ENCODE measurements around the gene CCDC57.

Gene CCDC57

GRCh38 chr17:82241926-82242697 lies 29.5 kb upstream of the CCDC57 start:
- Histone ChIP-seq H3K4me1 (ENCODE audit: control extremely low read depth in 1 of 4, control insufficient read depth in 4 of 4, insufficient read depth in 4 of 4, low read length in 3 of 4) (peaks cover 0 to 68% (median 63%) of the 10 kb centered on the region in 4 experiments), H3K36me3 (ENCODE audit: control insufficient read depth in 4 of 4, insufficient read depth in 4 of 4, low read length in 3 of 4) (peaks cover 6 to 77% (median 49%) of the 10 kb centered on the region in 4 experiments), H3K4me3 (ENCODE audit: control insufficient read depth in 1 of 7, extremely low read depth in 1 of 7, insufficient read depth in 4 of 7, low read depth in 2 of 7, low read length in 6 of 7) (peak overlapping the region in 2 of 7 experiments; percentile 19 to 48), H3K27me3 (replicated peaks in 2 of 5; ENCODE audit: control insufficient read depth in 4 of 5, insufficient read depth in 5 of 5, low read length in 4 of 5) (no peaks in the 10 kb centered on the region), H3K9me3 (ENCODE audit: control extremely low read depth in 1 of 5, control insufficient read depth in 4 of 5, insufficient read depth in 2 of 5, low read depth in 1 of 5, low read length in 4 of 5) (no peaks in the 10 kb centered on the region), H3K27ac (ENCODE audit: insufficient read depth in 1 of 2, low read depth in 1 of 2, low read length in 2 of 2, poor library complexity in 1 of 2, severe bottlenecking in 2 of 2) (peak overlapping the region in 1 of 2 experiments; percentile 61)
- whole genome bisulfite sequencing (ENCODE audit: insufficient coverage): 67% methylated on average over 14 of the region's 20 CpGs
- CTCF ChIA-PET: interaction anchor here (0.9 to 3.2 kb wide), 24 partner anchors 9 to 209 kb away, joined by 3 to 12 read pairs (median 4); partner anchors contain the start of gene SECTM1
- POLR2A ChIA-PET: interaction anchor here (1.1 to 1.8 kb wide), 5 partner anchors 9 to 92 kb away, joined by 4 to 5 read pairs (median 4); no protein-coding TSS in a partner anchor
- no peak for DNase-seq

GRCh38 chr17:82241183-82241925 lies 28.7 kb upstream of the CCDC57 start:
- WGBS (ENCODE audit: insufficient coverage): 29% methylated on average over 19 of the region's 27 CpGs
- Histone ChIP-seq H3K9me3 (ENCODE audit: control extremely low read depth in 1 of 5, control insufficient read depth in 4 of 5, insufficient read depth in 2 of 5, low read depth in 1 of 5, low read length in 4 of 5) (no peaks in the 10 kb centered on the region), H3K27me3 (replicated peaks in 2 of 5; ENCODE audit: control insufficient read depth in 4 of 5, insufficient read depth in 5 of 5, low read length in 4 of 5) (no peaks in the 10 kb centered on the region), H3K36me3 (ENCODE audit: control insufficient read depth in 4 of 4, insufficient read depth in 4 of 4, low read length in 3 of 4) (peaks cover 7 to 76% (median 46%) of the 10 kb centered on the region in 4 experiments), H3K4me1 (ENCODE audit: control extremely low read depth in 1 of 4, control insufficient read depth in 4 of 4, insufficient read depth in 4 of 4, low read length in 3 of 4) (peaks cover 0 to 70% (median 64%) of the 10 kb centered on the region in 4 experiments), H3K27ac (ENCODE audit: insufficient read depth in 1 of 2, low read depth in 1 of 2, low read length in 2 of 2, poor library complexity in 1 of 2, severe bottlenecking in 2 of 2) (peak overlapping the region in 1 of 2 experiments; percentile 61), H3K4me3 (ENCODE audit: control insufficient read depth in 1 of 7, extremely low read depth in 1 of 7, insufficient read depth in 4 of 7, low read depth in 2 of 7, low read length in 6 of 7) (peak overlapping the region in 3 of 7 experiments; percentile 20 to 48 (median 36))
- CTCF ChIA-PET: interaction anchor here (0.9 to 3.2 kb wide), 22 partner anchors 9 to 210 kb away, joined by 3 to 12 read pairs (median 4); partner anchors contain the start of genes SECTM1 and SLC16A3
- DNase-seq: peak; percentile 64 to 82 (median 82)
- POLR2A ChIA-PET: interaction anchor here (0.7 to 1.8 kb wide), 8 partner anchors 9 to 93 kb away, joined by 3 to 5 read pairs (median 4); no protein-coding TSS in a partner anchor

- Histone ChIP-seq H3K36me3 (ENCODE audit: control insufficient read depth in 4 of 4, insufficient read depth in 4 of 4, low read length in 3 of 4) (peaks cover 7 to 73% (median 40%) of the 10 kb centered on the region in 4 experiments), H3K4me1 (ENCODE audit: control extremely low read depth in 1 of 4, control insufficient read depth in 4 of 4, insufficient read depth in 4 of 4, low read length in 3 of 4) (peaks cover 0 to 77% (median 71%) of the 10 kb centered on the region in 4 experiments), H3K27me3 (replicated peaks in 2 of 5; ENCODE audit: control insufficient read depth in 4 of 5, insufficient read depth in 5 of 5, low read length in 4 of 5) (no peaks in the 10 kb centered on the region), H3K27ac (ENCODE audit: insufficient read depth in 1 of 2, low read depth in 1 of 2, low read length in 2 of 2, poor library complexity in 1 of 2, severe bottlenecking in 2 of 2) (peak overlapping the region in 1 of 2 experiments; percentile 61), H3K4me3 (ENCODE audit: control insufficient read depth in 1 of 7, extremely low read depth in 1 of 7, insufficient read depth in 4 of 7, low read depth in 2 of 7, low read length in 6 of 7) (no peak overlapping the region), H3K9me3 (ENCODE audit: control extremely low read depth in 1 of 5, control insufficient read depth in 4 of 5, insufficient read depth in 2 of 5, low read depth in 1 of 5, low read length in 4 of 5) (no peaks in the 10 kb centered on the region)
- 72% methylated on average over 7 of the region's 20 CpGs for WGBS (ENCODE audit: insufficient coverage)
- POLR2A ChIA-PET: interaction anchor here (0.7 to 1.8 kb wide), 6 partner anchors 11 to 57 kb away, joined by 3 to 6 read pairs (median 4); partner anchors contain the start of gene SLC16A3
- CTCF ChIA-PET: interaction anchor here (0.9 to 3.2 kb wide), 12 partner anchors 9 to 170 kb away, joined by 3 to 11 read pairs (median 4); partner anchors contain the start of gene SLC16A3
- DNase-seq: no peak
Observed at GRCh38 chr17:82240506-82241182, 28.0 kb upstream of the CCDC57 start.

- POLR2A ChIA-PET: interaction anchor here (0.9 to 1.8 kb wide), 3 partner anchors 11 to 34 kb away, joined by 4 to 6 read pairs (median 5); partner anchors contain the start of gene SLC16A3
- Histone ChIP-seq H3K36me3 (ENCODE audit: control insufficient read depth in 4 of 4, insufficient read depth in 4 of 4, low read length in 3 of 4) (peaks cover 7 to 68% (median 35%) of the 10 kb centered on the region in 4 experiments), H3K9me3 (ENCODE audit: control extremely low read depth in 1 of 5, control insufficient read depth in 4 of 5, insufficient read depth in 2 of 5, low read depth in 1 of 5, low read length in 4 of 5) (no peaks in the 10 kb centered on the region), H3K4me3 (ENCODE audit: control insufficient read depth in 1 of 7, extremely low read depth in 1 of 7, insufficient read depth in 4 of 7, low read depth in 2 of 7, low read length in 6 of 7) (no peak overlapping the region), H3K4me1 (ENCODE audit: control extremely low read depth in 1 of 4, control insufficient read depth in 4 of 4, insufficient read depth in 4 of 4, low read length in 3 of 4) (peaks cover 0 to 82% (median 72%) of the 10 kb centered on the region in 4 experiments), H3K27me3 (replicated peaks in 2 of 5; ENCODE audit: control insufficient read depth in 4 of 5, insufficient read depth in 5 of 5, low read length in 4 of 5) (no peaks in the 10 kb centered on the region), H3K27ac (ENCODE audit: insufficient read depth in 1 of 2, low read depth in 1 of 2, low read length in 2 of 2, poor library complexity in 1 of 2, severe bottlenecking in 2 of 2) (peak overlapping the region in 1 of 2 experiments; percentile 61)
- DNase-seq: no peak
- 97% methylated on average over 20 of the region's 22 CpGs for WGBS (ENCODE audit: insufficient coverage)
- CTCF ChIA-PET: interaction anchor here (1.1 to 3.2 kb wide), 8 partner anchors 8 to 62 kb away, joined by 3 to 11 read pairs (median 3); no protein-coding TSS in a partner anchor
Observed at GRCh38 chr17:82239926-82240505, 27.4 kb upstream of the CCDC57 start.

- Histone ChIP-seq H3K9me3 (ENCODE audit: control extremely low read depth in 1 of 5, control insufficient read depth in 4 of 5, insufficient read depth in 2 of 5, low read depth in 1 of 5, low read length in 4 of 5) (no peaks in the 10 kb centered on the region), H3K4me3 (ENCODE audit: control insufficient read depth in 1 of 7, extremely low read depth in 1 of 7, insufficient read depth in 4 of 7, low read depth in 2 of 7, low read length in 6 of 7) (peak overlapping the region in 1 of 7 experiments; percentile 13), H3K4me1 (ENCODE audit: control extremely low read depth in 1 of 4, control insufficient read depth in 4 of 4, insufficient read depth in 4 of 4, low read length in 3 of 4) (peaks cover 0 to 87% (median 72%) of the 10 kb centered on the region in 4 experiments), H3K27me3 (replicated peaks in 2 of 5; ENCODE audit: control insufficient read depth in 4 of 5, insufficient read depth in 5 of 5, low read length in 4 of 5) (no peaks in the 10 kb centered on the region), H3K36me3 (ENCODE audit: control insufficient read depth in 4 of 4, insufficient read depth in 4 of 4, low read length in 3 of 4) (peaks cover 7 to 63% (median 29%) of the 10 kb centered on the region in 4 experiments), H3K27ac (ENCODE audit: insufficient read depth in 1 of 2, low read depth in 1 of 2, low read length in 2 of 2, poor library complexity in 1 of 2, severe bottlenecking in 2 of 2) (peak overlapping the region in 1 of 2 experiments; percentile 49)
- 84% methylated on average over 16 of the region's 17 CpGs for WGBS (ENCODE audit: insufficient coverage)
- CTCF ChIA-PET: interaction anchor here (1.1 to 3.2 kb wide), 7 partner anchors 8 to 209 kb away, joined by 3 to 11 read pairs (median 3); no protein-coding TSS in a partner anchor
- DNase-seq: no peak
- POLR2A ChIA-PET: interaction anchor here (1.2 to 1.8 kb wide), 3 partner anchors 10 to 59 kb away, joined by 4 to 6 read pairs (median 5); partner anchors contain the start of gene SLC16A3
Observed at GRCh38 chr17:82239401-82239925, 26.8 kb upstream of the CCDC57 start.

Measured in common myeloid progenitor, CD34-positive (primary cell).